Testis (tissue), 3 donors: ENCODE measurements around the gene MDGA2. TPM values are rescaled to one million over a fixed set of nuclear protein-coding genes. Genes with fewer than 3 reads are reported as not detected.

ENCODE experiments used
- DNase-seq: peaks from one replicate; pipeline ENCODE4 v3.0.0-alpha.2; 2019
- H3K27ac ChIP-seq, 2 donors: fragments of 200-600 bp; sonication (generic); one replicate each; pipeline ENCODE4 v1.5.1; 2019
- H3K27me3 ChIP-seq: fragments of 200-600 bp; sonication (generic); one replicate; pipeline ENCODE4 v1.5.1; 2019
- H3K36me3 ChIP-seq: fragments of 200-600 bp; sonication (generic); one replicate; pipeline ENCODE4 v1.5.1; 2017; ENCODE audit warnings: low read depth; ENCODE audit errors: missing control alignments
- H3K4me1 ChIP-seq: fragments of 200-600 bp; sonication (generic); one replicate; pipeline ENCODE4 v1.5.1; 2019
- H3K4me3 ChIP-seq, 2 donors: fragments of 200-600 bp; sonication (generic); one replicate each; pipeline ENCODE4 v1.5.1; 2017 to 2019
- H3K9me3 ChIP-seq: fragments of 200-600 bp; sonication (generic); one replicate; pipeline ENCODE4 v1.5.1; 2017
- POLR2A ChIP-seq: fragments of 450-650 bp; IDR thresholded peaks from one replicate; pipeline ENCODE4 v1.6.1; 2017; ENCODE audit warnings: antibody characterized with exemption, mild to moderate bottlenecking, moderate library complexity
- WGBS, 2 donors: methylation state at CpG; one replicate each; pipeline ENCODE4 v1.1.5; 2018; 5-methylcytosine and 5-hydroxymethylcytosine counted together
- intact Hi-C: fragments of 100-400 bp; cut with DNase I; formaldehyde crosslinking; loops from one replicate; pipeline ENCODE4 v1.15.1; 2023; ENCODE audit warnings: low total_unique reads
- polyA plus RNA-seq: library from polyadenylated mRNA; stranded (reverse); fragments of 350-450 nt; fragmentation: Illumina TruSeq; extraction: RNeasy Lipid Tissue Mini Kit (QIAGEN cat#74804); gene quantifications from one replicate; pipeline ENCODE4 v1.2.3, GENCODE V29; 2014; ENCODE audit warnings: low read depth, low replicate concordance; ENCODE audit not compliant: insufficient read depth
- total RNA-seq, 2 donors: library from RNA; depleted of rRNA; stranded (reverse); fragments of >200 nt; gene quantifications; one replicate each; pipeline ENCODE4 v1.2.3, GENCODE V29; 2016
- TF ChIP-seq, protein P1 (sequence below), 3 experiments: fragments of 450-650 bp in 2 of 3; fragments of 200-600 bp in 1 of 3; sonication (generic) in 1 of 3; IDR thresholded peaks; one replicate each; pipeline ENCODE4 v1.5.1; 2016 to 2019; ENCODE audit warnings: antibody characterized with exemption in 3 of 3, mild to moderate bottlenecking in 2 of 3, moderate library complexity in 1 of 3

The MDGA2 gene
- total and polyA plus RNA-seq, 3 donors from 2014 or later: 3.9 to 11.6 (median 8.4) TPM

DNA sequence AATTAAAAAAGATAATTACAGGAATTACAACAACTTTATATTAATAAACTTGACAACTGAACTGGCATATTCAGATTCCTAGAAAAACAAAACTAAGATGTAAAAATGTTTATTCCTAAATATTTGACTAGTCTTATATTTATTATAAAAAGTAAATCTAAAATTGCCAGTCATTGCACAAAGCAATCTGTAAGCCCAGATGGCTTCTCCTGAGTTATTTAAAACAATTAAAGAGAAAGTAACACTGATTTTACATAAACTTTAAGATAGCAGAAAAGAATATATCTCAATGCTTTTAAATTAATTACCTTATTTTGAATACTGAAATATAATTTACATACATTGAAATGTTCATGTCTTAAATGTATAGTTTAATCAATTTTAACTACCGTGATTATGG lies 589.7 kb downstream of the MDGA2 start:
- TF ChIP-seq, protein P1, sequence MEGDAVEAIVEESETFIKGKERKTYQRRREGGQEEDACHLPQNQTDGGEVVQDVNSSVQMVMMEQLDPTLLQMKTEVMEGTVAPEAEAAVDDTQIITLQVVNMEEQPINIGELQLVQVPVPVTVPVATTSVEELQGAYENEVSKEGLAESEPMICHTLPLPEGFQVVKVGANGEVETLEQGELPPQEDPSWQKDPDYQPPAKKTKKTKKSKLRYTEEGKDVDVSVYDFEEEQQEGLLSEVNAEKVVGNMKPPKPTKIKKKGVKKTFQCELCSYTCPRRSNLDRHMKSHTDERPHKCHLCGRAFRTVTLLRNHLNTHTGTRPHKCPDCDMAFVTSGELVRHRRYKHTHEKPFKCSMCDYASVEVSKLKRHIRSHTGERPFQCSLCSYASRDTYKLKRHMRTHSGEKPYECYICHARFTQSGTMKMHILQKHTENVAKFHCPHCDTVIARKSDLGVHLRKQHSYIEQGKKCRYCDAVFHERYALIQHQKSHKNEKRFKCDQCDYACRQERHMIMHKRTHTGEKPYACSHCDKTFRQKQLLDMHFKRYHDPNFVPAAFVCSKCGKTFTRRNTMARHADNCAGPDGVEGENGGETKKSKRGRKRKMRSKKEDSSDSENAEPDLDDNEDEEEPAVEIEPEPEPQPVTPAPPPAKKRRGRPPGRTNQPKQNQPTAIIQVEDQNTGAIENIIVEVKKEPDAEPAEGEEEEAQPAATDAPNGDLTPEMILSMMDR (IDR thresholded peaks at IDR 0.05): no peak
- no peak for TF ChIP-seq POLR2A
- Histone ChIP-seq H3K27ac (no peak overlapping the region), H3K36me3 (no peaks in the 10 kb centered on the region), H3K9me3 (no peaks in the 10 kb centered on the region), H3K4me1 (no peaks in the 10 kb centered on the region), H3K27me3 (no peaks in the 10 kb centered on the region), H3K4me3 (no peak overlapping the region)
- WGBS, 2 donors: 95 to 98% methylated on average over 1 of the region's 1 CpG
- intact Hi-C loops: no loop called here
- no peak for DNase-seq

DNA sequence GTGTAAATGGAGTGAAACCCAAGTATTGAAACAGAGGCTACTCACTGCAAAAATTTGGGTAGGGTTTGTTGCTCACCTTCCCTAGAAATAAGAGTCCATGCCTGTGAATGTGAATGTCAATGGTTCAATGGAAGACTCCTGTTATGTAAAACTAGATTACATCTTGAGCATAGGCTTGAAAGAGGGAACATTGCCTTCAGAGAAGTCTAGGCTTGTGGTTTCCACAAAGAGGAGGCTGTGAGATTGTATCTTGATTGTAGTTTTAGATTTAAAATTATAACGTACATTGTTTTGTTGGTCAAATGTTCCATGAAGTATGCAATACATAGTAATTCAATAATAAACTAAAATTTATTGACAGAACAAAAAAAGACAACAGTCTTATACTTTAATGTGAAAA lies 610.1 kb downstream of the MDGA2 start:
- 77 to 84% methylated on average over 1 of the region's 1 CpG for WGBS, 2 donors
- TF ChIP-seq, protein P1 (IDR thresholded peaks at IDR 0.05): no peak
- no peak for TF ChIP-seq POLR2A

DNA sequence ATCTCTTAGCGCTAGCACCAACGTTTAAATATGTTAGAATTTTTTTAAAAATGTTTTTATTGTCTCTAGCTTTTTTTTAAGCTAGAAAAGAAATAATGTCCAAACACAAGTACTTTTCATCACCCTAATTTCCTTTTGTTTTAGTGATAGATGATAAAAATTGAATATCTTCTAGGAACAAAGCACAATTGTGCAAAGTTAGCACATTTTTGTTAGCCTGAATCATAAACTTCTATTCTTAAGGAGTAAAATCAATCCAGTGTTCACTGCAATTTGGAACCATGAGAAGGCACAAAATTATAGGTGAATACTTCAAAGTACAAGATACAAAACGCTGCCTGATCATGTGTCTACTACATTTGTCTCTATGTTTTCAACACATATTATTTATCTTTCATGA lies 615.4 kb downstream of the MDGA2 start:
- no peak for TF ChIP-seq POLR2A
- TF ChIP-seq, protein P1 (IDR thresholded peaks at IDR 0.05): no peak
- Histone ChIP-seq H3K27me3 (no peaks in the 10 kb centered on the region), H3K27ac (no peak overlapping the region), H3K4me1 (no peaks in the 10 kb centered on the region), H3K4me3 (no peak overlapping the region), H3K36me3 (no peaks in the 10 kb centered on the region), H3K9me3 (no peaks in the 10 kb centered on the region)
- 79 to 85% methylated on average over 3 of the region's 3 CpGs for WGBS, 2 donors
- intact Hi-C loops: no loop called here
- DNase-seq: no peak

More for the DNA sequence above, 610.1 kb downstream of the MDGA2 start:
- H3K9me3 ChIP-seq: no peaks in the 10 kb centered on the region
- H3K36me3 ChIP-seq: no peaks in the 10 kb centered on the region
- H3K27me3 ChIP-seq: no peaks in the 10 kb centered on the region
- H3K27ac ChIP-seq: no peak overlapping the region
- no peaks in the 10 kb centered on the region for H3K4me1 ChIP-seq
- H3K4me3 ChIP-seq: no peak overlapping the region
- intact Hi-C loops: no loop called here
- no peak for DNase-seq

DNA sequence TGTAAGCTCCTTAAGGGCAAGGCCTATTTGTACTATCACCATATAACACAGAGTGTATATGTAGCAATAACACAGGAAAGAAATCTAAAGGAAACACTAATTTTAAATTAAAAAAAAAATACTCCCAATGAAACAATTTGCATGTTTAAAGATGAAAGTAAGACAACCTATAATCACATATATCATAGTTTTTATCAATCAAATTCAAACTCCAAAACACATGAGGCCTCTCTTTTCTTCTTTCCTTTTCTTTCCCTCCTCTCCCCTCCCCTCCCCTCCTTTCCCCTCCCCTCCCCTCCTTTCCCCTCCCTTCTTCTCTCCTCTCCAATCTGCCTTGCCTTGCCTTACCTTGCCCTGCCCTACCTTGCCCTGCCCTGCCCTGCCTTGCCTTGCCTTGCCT lies 618.0 kb downstream of the MDGA2 start:
- H3K4me3 ChIP-seq: no peak overlapping the region
- H3K36me3 ChIP-seq: no peaks in the 10 kb centered on the region
- H3K27me3 ChIP-seq: no peaks in the 10 kb centered on the region
- no peaks in the 10 kb centered on the region for H3K9me3 ChIP-seq
- H3K27ac ChIP-seq: no peak overlapping the region
- intact Hi-C loops: no loop called here
- TF ChIP-seq, protein P1 (IDR thresholded peaks at IDR 0.05): no peak
- no peak for TF ChIP-seq POLR2A
- H3K4me1 ChIP-seq: no peaks in the 10 kb centered on the region
- DNase-seq: no peak

DNA sequence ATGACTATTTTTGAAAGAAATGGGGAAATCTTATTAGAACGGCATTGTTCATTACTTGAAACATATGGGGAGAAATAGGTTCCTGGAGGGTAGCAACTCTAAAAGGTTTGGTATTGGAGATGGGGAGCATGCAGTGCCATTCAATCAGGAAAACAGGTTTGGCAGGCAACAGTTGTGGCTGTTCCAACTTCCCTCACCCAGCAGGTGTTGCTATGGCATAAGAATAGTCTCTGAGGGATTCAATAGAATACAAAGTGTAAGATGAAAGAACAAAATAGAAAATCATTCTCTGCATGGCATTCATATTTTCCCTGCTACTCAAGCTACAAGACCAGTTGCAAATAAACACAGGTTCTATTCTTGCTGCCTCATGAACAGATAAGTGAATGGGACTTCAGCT lies 630.6 kb downstream of the MDGA2 start:
- Histone ChIP-seq H3K27ac (no peak overlapping the region), H3K9me3 (no peaks in the 10 kb centered on the region), H3K4me1 (no peaks in the 10 kb centered on the region), H3K27me3 (no peaks in the 10 kb centered on the region), H3K36me3 (no peaks in the 10 kb centered on the region), H3K4me3 (no peak overlapping the region)
- TF ChIP-seq POLR2A: no peak
- TF ChIP-seq, protein P1 (IDR thresholded peaks at IDR 0.05): no peak
- DNase-seq: no peak
- WGBS, 2 donors: 65 to 75% methylated on average over 1 of the region's 1 CpG
- intact Hi-C loops: no loop called here
